T47D (cell line): ENCODE data around the gene BRD3OS.
A peak's percentile ranks its signal among the peaks of the same experiment; 100 is the strongest.

Experiments
- DNase-seq, 2 experiments: peaks; one replicate each; pipeline versions ENCODE4 v3.0.0 to v3.0.0-alpha.2; 2011 to 2012; ENCODE audit warnings: low read depth in 1 of 2, low spot score in 1 of 2
- JUND ChIP-seq: IDR thresholded peaks from 2 replicates; pipeline ENCODE4 v1.6.1; 2012; ENCODE audit warnings: low read depth
- in situ Hi-C: cut with HindIII; loops from 2 replicates; pipeline ENCODE4 v1.10.0; 2016; ENCODE audit warnings: low sequenced_read_pairs, low pct_unique_long_range_greater_than_20kb

Gene BRD3OS

GRCh38 chr9:134024828-134025605 lies at the start of gene BRD3OS:
BRD3OS (plus strand) TSS chr9:134025481; CDS start chr9:134026748, 1,267 bp downstream.
- no peak for TF ChIP-seq JUND
- in situ Hi-C loops: no loop called here
- peak; percentile 90 to 100 for DNase-seq

GRCh38 chr9:133975511-133975910 lies 49.8 kb upstream of the BRD3OS start:
- in situ Hi-C loops: no loop called here

GRCh38 chr9:133976191-133976861 lies 49.0 kb upstream of the BRD3OS start:
- in situ Hi-C loops: no loop called here

More at GRCh38 chr9:133975511-133975910, 49.8 kb upstream of the BRD3OS start:
- TF ChIP-seq JUND: no peak
- DNase-seq: no peak

GRCh38 chr9:133976887-133977286 lies 48.4 kb upstream of the BRD3OS start:
- in situ Hi-C loops: no loop called here
- TF ChIP-seq JUND: no peak
- DNase-seq: no peak

More at GRCh38 chr9:133976191-133976861, 49.0 kb upstream of the BRD3OS start:
- DNase-seq: no peak
- TF ChIP-seq JUND: no peak

- no peak for DNase-seq
- in situ Hi-C loops: no loop called here
- TF ChIP-seq JUND: no peak
Measured at GRCh38 chr9:133977421-133978201, 47.7 kb upstream of the BRD3OS start.

GRCh38 chr9:133978226-133978898 lies 46.9 kb upstream of the BRD3OS start:
- DNase-seq: no peak
- TF ChIP-seq JUND: no peak
- in situ Hi-C loops: no loop called here

- in situ Hi-C loops: no loop called here
- no peak for DNase-seq
- TF ChIP-seq JUND: no peak
Measured at GRCh38 chr9:133978899-133979272, 46.4 kb upstream of the BRD3OS start.

GRCh38 chr9:133979273-133979920 lies 45.9 kb upstream of the BRD3OS start:
- DNase-seq: no peak
- in situ Hi-C loops: no loop called here

GRCh38 chr9:133979921-133980863 lies 45.1 kb upstream of the BRD3OS start:
- no peak for DNase-seq

More at GRCh38 chr9:133979273-133979920, 45.9 kb upstream of the BRD3OS start:
- no peak for TF ChIP-seq JUND

GRCh38 chr9:133980864-133981588 lies 44.3 kb upstream of the BRD3OS start:
- in situ Hi-C loops: no loop called here
- TF ChIP-seq JUND: no peak
- DNase-seq: no peak

More at GRCh38 chr9:133979921-133980863, 45.1 kb upstream of the BRD3OS start:
- in situ Hi-C loops: no loop called here
- TF ChIP-seq JUND: no peak
